ENCODE data around the gene NOP53. TPM values are rescaled to one million over a fixed set of nuclear protein-coding genes. Genes with fewer than 3 reads are reported as not detected.

The NOP53 gene
- total and polyA plus RNA-seq, 2 of the 8 experiments (the other 6 are each of a cell fraction or from before 2014, with no cell fraction given) = 107 to 245 TPM

DNA sequence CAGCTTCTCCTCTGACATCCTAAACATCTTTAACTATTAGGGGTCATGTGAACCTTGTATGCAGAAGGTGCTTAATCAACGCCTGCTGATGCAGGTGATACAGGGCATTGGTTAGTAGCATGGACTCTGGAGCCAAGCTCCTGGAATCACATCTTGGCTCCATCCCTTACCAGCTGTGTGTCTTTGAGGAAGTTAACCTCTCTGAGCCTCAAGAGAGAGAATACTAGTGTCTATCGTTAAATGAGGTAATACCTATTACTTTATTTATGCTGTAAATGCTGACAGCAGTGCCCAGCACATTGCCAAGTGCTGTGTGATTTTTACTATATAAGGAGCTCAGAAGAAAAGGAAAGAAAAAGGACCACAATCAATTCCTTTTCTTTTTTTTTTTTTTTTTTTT lies 22.0 kb downstream of the NOP53 start:
- Histone ChIP-seq H4K91ac (replicated peaks; ENCODE audit: insufficient read length, low read length) (no peak overlapping the region), H3K27ac (ENCODE audit: low read depth, low read length) (no peak overlapping the region), H3K79me2 (ENCODE audit: control insufficient read depth in 1 of 2, insufficient read depth in 2 of 2, low read length in 2 of 2) (no peaks in the 10 kb centered on the region), H2BK15ac (ENCODE audit: low read length) (no peak overlapping the region), H3K4ac (replicated peaks; ENCODE audit: insufficient read length, low read depth, low read length) (no peak overlapping the region), H3K4me2 (ENCODE audit: insufficient read depth in 1 of 2, low read depth in 2 of 2, low read length in 2 of 2) (no peak overlapping the region), H3K18ac (ENCODE audit: extremely low read depth, low read length) (no peak overlapping the region), H2BK20ac (ENCODE audit: low read length) (no peak overlapping the region), H4K8ac (ENCODE audit: extremely low read depth, insufficient read depth, low read length) (no peak overlapping the region), H2BK12ac (ENCODE audit: low read depth, low read length) (no peak overlapping the region), H3K14ac (ENCODE audit: insufficient read length) (no peak overlapping the region), H4K20me1 (replicated peaks in 1 of 2; ENCODE audit: control insufficient read depth in 1 of 2, insufficient read depth in 2 of 2, low read length in 2 of 2) (no peaks in the 10 kb centered on the region), H4K5ac (ENCODE audit: insufficient read length, low read depth, low read length) (no peak overlapping the region), H2BK120ac (replicated peaks; ENCODE audit: low read depth, low read length) (no peak overlapping the region), H3K4me3 (ENCODE audit: extremely low read depth in 1 of 4, insufficient read depth in 2 of 4, low read depth in 3 of 4, low read length in 4 of 4) (no peak overlapping the region), H3K23me2 (ENCODE audit: low read depth, low read length) (peaks cover 9% of the 10 kb centered on the region; the same call in 1 of the 2 replicates), H3K36me3 (ENCODE audit: control insufficient read depth in 2 of 4, insufficient read depth in 4 of 4, low read length in 3 of 4) (no peaks in the 10 kb centered on the region; a peak in 1 of 8 replicates), H3K23ac (ENCODE audit: insufficient read length) (no peak overlapping the region), H3K79me1 (ENCODE audit: low read depth, low read length) (no peaks in the 10 kb centered on the region), H2AK5ac (ENCODE audit: low read depth, low read length) (no peak overlapping the region), H3K56ac (replicated peaks; ENCODE audit: insufficient read length, low read depth, low read length) (no peak overlapping the region), H3K27me3 (replicated peaks in 1 of 4; ENCODE audit: control insufficient read depth in 3 of 4, extremely low read depth in 1 of 4, insufficient read depth in 3 of 4, low read length in 3 of 4) (no peaks in the 10 kb centered on the region), H3K4me1 (replicated peaks in 1 of 4; ENCODE audit: control insufficient read depth in 3 of 4, insufficient read depth in 4 of 4, low read length in 3 of 4) (peaks cover 0 to 6% (median 3%) of the 10 kb centered on the region in 4 experiments; a peak in 5 of 7 replicates), H2BK5ac (ENCODE audit: low read depth, low read length) (no peak overlapping the region; the same call in 1 of the 2 replicates), H2AFZ (ENCODE audit: low read length) (no peak overlapping the region), H3K9ac (replicated peaks in 1 of 4; ENCODE audit: extremely low read depth in 1 of 4, low read depth in 3 of 4, low read length in 3 of 4) (no peak overlapping the region), H3K9me3 (ENCODE audit: insufficient read depth in 2 of 2, low read depth in 1 of 2, low read length in 1 of 2) (no peaks in the 10 kb centered on the region)
- WGBS, 2 experiments (ENCODE audit: extremely low coverage in 1 of 2, insufficient coverage in 1 of 2, insufficient read length in 1 of 2, insufficient replicate concordance in 2 of 2, low coverage in 1 of 2, low lambda C conversion rate in 2 of 2, missing lambda C conversion rate in 1 of 2) = 65% methylated on average over 2 of the region's 2 CpGs; no CpG with 5 or more reads in 1 of the 2 experiments
- CTCF ChIA-PET (ENCODE audit: partially characterized antibody) = interaction anchor here (0.6 to 6.3 kb wide), 15 partner anchors 9 to 361 kb away, joined by 3 to 150 read pairs (median 3); partner anchors contain the start of genes EHD2 and NOP53
- FAIRE-seq (no peak), DNase-seq (ENCODE audit: low read depth in 1 of 2, low spot score in 2 of 2) (no peak)
- POLR2A ChIA-PET (ENCODE audit: partially characterized antibody) = interaction anchor here (1.8 to 7.2 kb wide), 6 partner anchors 9 to 319 kb away, joined by 5 to 46 read pairs (median 10); partner anchors contain the start of gene SELENOW
